Measurements from ENCODE around the gene SLBP. TPM values are rescaled to one million over a fixed set of nuclear protein-coding genes. Genes with fewer than 3 reads are reported as not detected.

SLBP gene
- total and polyA plus RNA-seq, 2 of the 8 experiments (the other 6 are each of a cell fraction or from before 2014, with no cell fraction given): 44.1 to 49.0 TPM

DNA sequence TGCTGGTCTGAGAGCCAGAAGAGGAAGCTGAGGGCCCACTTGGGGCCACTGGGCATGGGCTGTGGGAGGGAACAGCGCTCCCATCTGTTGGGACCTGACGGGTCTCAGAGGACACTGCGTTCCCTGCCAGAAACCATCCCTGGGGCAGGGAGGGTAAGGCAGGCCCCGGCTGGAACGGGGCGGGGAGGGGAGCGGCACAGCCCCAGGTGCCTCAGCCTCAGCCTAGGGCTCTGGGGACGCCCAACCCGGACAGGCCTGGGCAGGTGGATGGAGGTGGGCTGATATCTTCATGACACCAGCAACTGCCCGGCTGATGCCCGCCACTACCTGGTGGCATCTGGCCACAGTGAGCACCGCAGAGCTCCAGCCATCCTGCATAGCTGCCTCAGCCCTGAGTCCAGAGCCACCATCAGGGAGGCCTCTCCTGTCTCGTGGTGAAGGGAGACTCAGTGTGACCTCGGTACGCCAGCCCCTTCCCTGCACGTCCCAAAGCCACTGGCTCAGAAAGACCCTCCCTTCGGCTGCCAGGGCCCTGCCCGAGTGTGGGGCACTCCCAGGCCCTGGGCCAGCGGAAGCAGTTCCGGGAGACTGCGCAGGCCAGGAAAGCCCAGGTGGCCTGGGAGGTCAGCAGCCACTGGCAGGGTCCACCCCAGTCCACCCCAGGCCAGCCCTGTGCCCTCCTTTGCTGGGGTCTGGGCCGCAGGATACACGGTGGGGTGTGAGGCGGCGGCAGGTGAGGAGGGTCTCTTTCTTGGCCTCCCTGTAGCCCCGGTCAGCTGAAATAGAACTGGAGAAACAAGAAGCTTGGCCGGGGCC, 46.4 kb upstream of the SLBP start:
- H2AFZ ChIP-seq (ENCODE audit: low read length): no peak overlapping the region
- H4K91ac ChIP-seq (replicated peaks; ENCODE audit: insufficient read length, low read length): peak overlapping the region; percentile 30
- H2BK15ac ChIP-seq (ENCODE audit: low read length): peak overlapping the region; percentile 95
- no peaks in the 10 kb centered on the region for H3K23me2 ChIP-seq (ENCODE audit: low read depth, low read length)
- 89% methylated on average over 26 of the region's 27 CpGs; no CpG with 5 or more reads in 1 of the 2 experiments for WGBS, 2 experiments (ENCODE audit: extremely low coverage in 1 of 2, insufficient coverage in 1 of 2, insufficient read length in 1 of 2, insufficient replicate concordance in 2 of 2, low coverage in 1 of 2, low lambda C conversion rate in 2 of 2, missing lambda C conversion rate in 1 of 2)
- H3K18ac ChIP-seq (ENCODE audit: extremely low read depth, low read length): no peak overlapping the region
- H2AK5ac ChIP-seq (ENCODE audit: low read depth, low read length): no peak overlapping the region
- H3K4me3 ChIP-seq (ENCODE audit: extremely low read depth in 1 of 4, insufficient read depth in 2 of 4, low read depth in 3 of 4, low read length in 4 of 4): no peak overlapping the region
- no peak overlapping the region for H2BK5ac ChIP-seq (ENCODE audit: low read depth, low read length)
- DNase-seq (ENCODE audit: low read depth in 1 of 2, low spot score in 2 of 2): no peak
- no peak for FAIRE-seq
- H3K9me3 ChIP-seq (ENCODE audit: insufficient read depth in 2 of 2, low read depth in 1 of 2, low read length in 1 of 2): no peaks in the 10 kb centered on the region
- peaks cover 0 to 7% (median 3%) of the 10 kb centered on the region in 4 experiments; a peak in 4 of 7 replicates for H3K4me1 ChIP-seq (replicated peaks in 1 of 4; ENCODE audit: control insufficient read depth in 3 of 4, insufficient read depth in 4 of 4, low read length in 3 of 4)
- H3K36me3 ChIP-seq (ENCODE audit: control insufficient read depth in 2 of 4, insufficient read depth in 4 of 4, low read length in 3 of 4): no peaks in the 10 kb centered on the region
- H3K9ac ChIP-seq (replicated peaks in 1 of 4; ENCODE audit: extremely low read depth in 1 of 4, low read depth in 3 of 4, low read length in 3 of 4): no peak overlapping the region
- H4K8ac ChIP-seq (ENCODE audit: extremely low read depth, insufficient read depth, low read length): no peak overlapping the region
- no peaks in the 10 kb centered on the region for H4K20me1 ChIP-seq (replicated peaks in 1 of 2; ENCODE audit: control insufficient read depth in 1 of 2, insufficient read depth in 2 of 2, low read length in 2 of 2)
- TF ChIP-seq ASH2L (IDR thresholded peaks at IDR 0.05; ENCODE audit: low read length): no peak
- TF ChIP-seq POU5F1 (IDR thresholded peaks at IDR 0.05; ENCODE audit: low read depth, low read length): no peak
- TF ChIP-seq CBX8 (IDR thresholded peaks at IDR 0.05; ENCODE audit: borderline replicate concordance, low read depth, low read length): no peak
- TF ChIP-seq EGR1 (IDR thresholded peaks at IDR 0.05; ENCODE audit: borderline replicate concordance, low read depth, low read length): no peak
- no peak for TF ChIP-seq BCL11A (IDR thresholded peaks at IDR 0.05; ENCODE audit: low read depth in 2 of 2, low read length in 2 of 2)
- TF ChIP-seq POLR2AphosphoS5 (IDR thresholded peaks at IDR 0.05; ENCODE audit: low read depth, low read length): no peak
- no peak for TF ChIP-seq JUND (IDR thresholded peaks at IDR 0.05; ENCODE audit: low read length)
- TF ChIP-seq SP2 (IDR thresholded peaks at IDR 0.05; ENCODE audit: low read length): no peak
- no peak for TF ChIP-seq SAP30 (IDR thresholded peaks at IDR 0.05; ENCODE audit: insufficient read depth, insufficient replicate concordance, low read length)
- TF ChIP-seq ZNF274 (IDR thresholded peaks at IDR 0.05; ENCODE audit: borderline replicate concordance, extremely low read depth, low read length): no peak
- TF ChIP-seq GABPA (IDR thresholded peaks at IDR 0.05; ENCODE audit: borderline replicate concordance, insufficient read depth, low read length): no peak; the same call in 1 of the 2 replicates
- ChIA-PET CTCF (ENCODE audit: partially characterized antibody) (interaction anchor here (0.8 to 71.2 kb wide), 3 partner anchors 6 to 141 kb away, joined by 3 to 2507 read pairs (median 2507); partner anchors contain the start of gene FGFR3), POLR2A (ENCODE audit: partially characterized antibody) (interaction anchor here (0.8 to 2.2 kb wide), 6 partner anchors 8 to 39 kb away, joined by 3 to 7 read pairs (median 4); partner anchors contain the start of gene FGFR3)
- H3K4ac ChIP-seq (replicated peaks; ENCODE audit: insufficient read length, low read depth, low read length): no peak overlapping the region
- H3K27ac ChIP-seq (ENCODE audit: low read depth, low read length): no peak overlapping the region
- H3K79me2 ChIP-seq (ENCODE audit: control insufficient read depth in 1 of 2, insufficient read depth in 2 of 2, low read length in 2 of 2): no peaks in the 10 kb centered on the region
- H2BK20ac ChIP-seq (ENCODE audit: low read length): 0 out of 2 replicates have a peak overlapping the region, but pooled peaks have one; percentile 32
- no peaks in the 10 kb centered on the region for H3K79me1 ChIP-seq (ENCODE audit: low read depth, low read length)
- H2BK12ac ChIP-seq (ENCODE audit: low read depth, low read length): peak overlapping the region; percentile 87; the same call in 1 of the 2 replicates
- no peak overlapping the region for H3K4me2 ChIP-seq (ENCODE audit: insufficient read depth in 1 of 2, low read depth in 2 of 2, low read length in 2 of 2)
- H3K27me3 ChIP-seq (replicated peaks in 1 of 4; ENCODE audit: control insufficient read depth in 3 of 4, extremely low read depth in 1 of 4, insufficient read depth in 3 of 4, low read length in 3 of 4): no peaks in the 10 kb centered on the region; a peak in 2 of 7 replicates
- H3K14ac ChIP-seq (ENCODE audit: insufficient read length): no peak overlapping the region
- no peak overlapping the region for H3K56ac ChIP-seq (replicated peaks; ENCODE audit: insufficient read length, low read depth, low read length)
- H3K23ac ChIP-seq (ENCODE audit: insufficient read length): no peak overlapping the region
- H4K5ac ChIP-seq (ENCODE audit: insufficient read length, low read depth, low read length): no peak overlapping the region
- H2BK120ac ChIP-seq (replicated peaks; ENCODE audit: low read depth, low read length): no peak overlapping the region

All from H1 (cell line).